Measurements from ENCODE around the gene MATN4.
"Not testable (repeated sequence)": the region's sequence is repeated elsewhere in the genome, so short reads cannot be mapped to it uniquely, and the experiment has no call there.

The MATN4 gene

GRCh38 chr20:45308117-45308778, at the start of gene MATN4:
Gene MATN4 (minus strand): TSS chr20:45308299. CDS start chr20:45305582, 2,717 bp downstream.
- Histone ChIP-seq H3K36me3 (ENCODE audit: control insufficient read depth, insufficient read depth, low read length) (no peaks in the 10 kb centered on the region), H3K27me3 (ENCODE audit: control insufficient read depth, insufficient read depth, low read length) (peaks cover 9% of the 10 kb centered on the region; the same call in 1 of the 2 replicates), H3K4me1 (ENCODE audit: control insufficient read depth, insufficient read depth, low read length) (peaks cover 9% of the 10 kb centered on the region; the same call in 1 of the 2 replicates), H3K9ac (ENCODE audit: low read depth, low read length) (no peak within 1 kb of the TSS), H3K27ac (ENCODE audit: low read depth, low read length) (no peak within 1 kb of the TSS), H3K4me3 (ENCODE audit: low read depth, low read length) (no peak within 1 kb of the TSS; the same call in 1 of the 2 replicates), H3K9me3 (ENCODE audit: control insufficient read depth, insufficient read depth, low read length) (no peaks in the 10 kb centered on the region)

GRCh38 chr20:45355209-45356084, 47.3 kb upstream of the MATN4 start:
- Histone ChIP-seq H3K4me3 (ENCODE audit: low read depth, low read length) (no peak overlapping the region), H3K4me1 (ENCODE audit: control insufficient read depth, insufficient read depth, low read length) (peaks cover 17% of the 10 kb centered on the region), H3K9me3 (ENCODE audit: control insufficient read depth, insufficient read depth, low read length) (no peaks in the 10 kb centered on the region), H3K27ac (ENCODE audit: low read depth, low read length) (peak overlapping the region; percentile 5), H3K27me3 (ENCODE audit: control insufficient read depth, insufficient read depth, low read length) (no peaks in the 10 kb centered on the region), H3K36me3 (ENCODE audit: control insufficient read depth, insufficient read depth, low read length) (no peaks in the 10 kb centered on the region), H3K9ac (ENCODE audit: low read depth, low read length) (no peak overlapping the region)

GRCh38 chr20:45354423-45355208, 46.5 kb upstream of the MATN4 start:
- peaks cover 17% of the 10 kb centered on the region for H3K4me1 ChIP-seq (ENCODE audit: control insufficient read depth, insufficient read depth, low read length)
- H3K27me3 ChIP-seq (ENCODE audit: control insufficient read depth, insufficient read depth, low read length): no peaks in the 10 kb centered on the region
- no peak overlapping the region for H3K27ac ChIP-seq (ENCODE audit: low read depth, low read length)
- H3K9ac ChIP-seq (ENCODE audit: low read depth, low read length): no peak overlapping the region
- H3K9me3 ChIP-seq (ENCODE audit: control insufficient read depth, insufficient read depth, low read length): no peaks in the 10 kb centered on the region
- H3K4me3 ChIP-seq (ENCODE audit: low read depth, low read length): no peak overlapping the region
- no peaks in the 10 kb centered on the region for H3K36me3 ChIP-seq (ENCODE audit: control insufficient read depth, insufficient read depth, low read length)

- Histone ChIP-seq H3K4me1 (ENCODE audit: control insufficient read depth, insufficient read depth, low read length) (peaks cover 18% of the 10 kb centered on the region), H3K9me3 (ENCODE audit: control insufficient read depth, insufficient read depth, low read length) (no peaks in the 10 kb centered on the region), H3K4me3 (ENCODE audit: low read depth, low read length) (no peak overlapping the region), H3K27ac (ENCODE audit: low read depth, low read length) (no peak overlapping the region), H3K9ac (ENCODE audit: low read depth, low read length) (no peak overlapping the region), H3K36me3 (ENCODE audit: control insufficient read depth, insufficient read depth, low read length) (no peaks in the 10 kb centered on the region), H3K27me3 (ENCODE audit: control insufficient read depth, insufficient read depth, low read length) (no peaks in the 10 kb centered on the region)
Measured at GRCh38 chr20:45353746-45354145, 45.6 kb upstream of the MATN4 start.

- Histone ChIP-seq H3K4me1 (ENCODE audit: control insufficient read depth, insufficient read depth, low read length) (peaks cover 11% of the 10 kb centered on the region), H3K27me3 (ENCODE audit: control insufficient read depth, insufficient read depth, low read length) (no peaks in the 10 kb centered on the region), H3K36me3 (ENCODE audit: control insufficient read depth, insufficient read depth, low read length) (no peaks in the 10 kb centered on the region), H3K9me3 (ENCODE audit: control insufficient read depth, insufficient read depth, low read length) (no peaks in the 10 kb centered on the region), H3K27ac (ENCODE audit: low read depth, low read length) (no peak overlapping the region), H3K9ac (ENCODE audit: low read depth, low read length) (no peak overlapping the region), H3K4me3 (ENCODE audit: low read depth, low read length) (no peak overlapping the region)
Measured at GRCh38 chr20:45352729-45353128, 44.6 kb upstream of the MATN4 start.

GRCh38 chr20:45350795-45351194, 42.7 kb upstream of the MATN4 start:
- not testable (repeated sequence) for H3K36me3 ChIP-seq (ENCODE audit: control insufficient read depth, insufficient read depth, low read length); H3K4me3 ChIP-seq (ENCODE audit: low read depth, low read length); H3K9ac ChIP-seq (ENCODE audit: low read depth, low read length); H3K9me3 ChIP-seq (ENCODE audit: control insufficient read depth, insufficient read depth, low read length); H3K27me3 ChIP-seq (ENCODE audit: control insufficient read depth, insufficient read depth, low read length); H3K27ac ChIP-seq (ENCODE audit: low read depth, low read length)
- peaks cover 29% of the 10 kb centered on the region for H3K4me1 ChIP-seq (ENCODE audit: control insufficient read depth, insufficient read depth, low read length)

- Histone ChIP-seq H3K36me3 (ENCODE audit: control insufficient read depth, insufficient read depth, low read length) (no peaks in the 10 kb centered on the region), H3K9ac (ENCODE audit: low read depth, low read length) (no peak overlapping the region), H3K27me3 (ENCODE audit: control insufficient read depth, insufficient read depth, low read length) (no peaks in the 10 kb centered on the region), H3K27ac (ENCODE audit: low read depth, low read length) (no peak overlapping the region), H3K9me3 (ENCODE audit: control insufficient read depth, insufficient read depth, low read length) (no peaks in the 10 kb centered on the region), H3K4me3 (ENCODE audit: low read depth, low read length) (no peak overlapping the region), H3K4me1 (ENCODE audit: control insufficient read depth, insufficient read depth, low read length) (peaks cover 34% of the 10 kb centered on the region)
Measured at GRCh38 chr20:45350217-45350616, 42.1 kb upstream of the MATN4 start.

GRCh38 chr20:45347936-45348778, 40.1 kb upstream of the MATN4 start, which contains the start of gene SDC4:
Gene SDC4 (minus strand): TSS chr20:45348424. CDS start chr20:45348384, 40 bp downstream.
- H3K36me3 ChIP-seq (ENCODE audit: control insufficient read depth, insufficient read depth, low read length): no peaks in the 10 kb centered on the region
- H3K9me3 ChIP-seq (ENCODE audit: control insufficient read depth, insufficient read depth, low read length): no peaks in the 10 kb centered on the region
- peak within 1 kb of the TSS; percentile 61 for H3K9ac ChIP-seq (ENCODE audit: low read depth, low read length)
- peak within 1 kb of the TSS; percentile 88 for H3K4me3 ChIP-seq (ENCODE audit: low read depth, low read length)
- H3K27ac ChIP-seq (ENCODE audit: low read depth, low read length): peak within 1 kb of the TSS; percentile 57
- H3K4me1 ChIP-seq (ENCODE audit: control insufficient read depth, insufficient read depth, low read length): peaks cover 49% of the 10 kb centered on the region
- no peaks in the 10 kb centered on the region for H3K27me3 ChIP-seq (ENCODE audit: control insufficient read depth, insufficient read depth, low read length)

GRCh38 chr20:45347297-45347935, 39.3 kb upstream of the MATN4 start:
- H3K36me3 ChIP-seq (ENCODE audit: control insufficient read depth, insufficient read depth, low read length): no peaks in the 10 kb centered on the region
- no peaks in the 10 kb centered on the region for H3K27me3 ChIP-seq (ENCODE audit: control insufficient read depth, insufficient read depth, low read length)
- peak overlapping the region; percentile 88 for H3K4me3 ChIP-seq (ENCODE audit: low read depth, low read length)
- peaks cover 55% of the 10 kb centered on the region for H3K4me1 ChIP-seq (ENCODE audit: control insufficient read depth, insufficient read depth, low read length)
- H3K9ac ChIP-seq (ENCODE audit: low read depth, low read length): peak overlapping the region; percentile 61
- H3K27ac ChIP-seq (ENCODE audit: low read depth, low read length): peak overlapping the region; percentile 57
- no peaks in the 10 kb centered on the region for H3K9me3 ChIP-seq (ENCODE audit: control insufficient read depth, insufficient read depth, low read length)

GRCh38 chr20:45346851-45347250, 38.8 kb upstream of the MATN4 start:
- Histone ChIP-seq H3K9me3 (ENCODE audit: control insufficient read depth, insufficient read depth, low read length) (no peaks in the 10 kb centered on the region), H3K4me1 (ENCODE audit: control insufficient read depth, insufficient read depth, low read length) (peaks cover 59% of the 10 kb centered on the region), H3K4me3 (ENCODE audit: low read depth, low read length) (peak overlapping the region; percentile 88), H3K36me3 (ENCODE audit: control insufficient read depth, insufficient read depth, low read length) (no peaks in the 10 kb centered on the region), H3K27me3 (ENCODE audit: control insufficient read depth, insufficient read depth, low read length) (no peaks in the 10 kb centered on the region), H3K9ac (ENCODE audit: low read depth, low read length) (no peak overlapping the region), H3K27ac (ENCODE audit: low read depth, low read length) (no peak overlapping the region)

All from HUES48 (cell line).